ENCODE data around the gene ZNF407. TPM values are rescaled to one million over a fixed set of nuclear protein-coding genes. Genes with fewer than 3 reads are reported as not detected.

The ZNF407 gene
- total RNA-seq, 1 donor from 2014 or later: 14.3 TPM

DNA sequence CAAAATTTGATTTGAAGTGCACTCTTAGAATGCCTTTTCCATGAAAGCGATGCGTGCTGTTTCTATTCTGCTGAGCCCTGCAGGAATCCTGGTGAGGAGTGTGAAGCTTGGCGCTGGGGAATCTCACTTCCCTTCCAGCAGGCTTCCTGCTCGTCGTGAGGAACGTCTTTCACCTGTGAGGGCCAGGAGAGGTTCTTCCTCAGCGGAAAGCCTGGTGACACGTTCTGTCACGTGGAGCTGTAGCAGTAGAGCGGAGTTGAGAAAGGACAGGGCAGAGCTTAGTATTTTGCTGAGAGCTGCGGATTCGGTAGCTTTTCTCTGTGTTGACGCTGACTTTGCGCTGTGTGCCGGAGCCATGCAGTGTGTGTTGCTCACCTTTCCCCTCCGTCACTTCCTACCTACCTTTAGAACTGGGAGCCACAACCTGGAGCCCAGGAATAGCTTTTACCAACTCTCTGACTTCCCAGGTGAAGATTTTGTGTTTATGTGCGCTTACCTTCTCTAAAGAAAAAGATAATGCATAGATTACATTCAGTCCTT is 316.5 kb downstream of the ZNF407 start:
- DNase-seq (ENCODE audit: extremely low read depth, low read depth, low spot score): no peak

DNA sequence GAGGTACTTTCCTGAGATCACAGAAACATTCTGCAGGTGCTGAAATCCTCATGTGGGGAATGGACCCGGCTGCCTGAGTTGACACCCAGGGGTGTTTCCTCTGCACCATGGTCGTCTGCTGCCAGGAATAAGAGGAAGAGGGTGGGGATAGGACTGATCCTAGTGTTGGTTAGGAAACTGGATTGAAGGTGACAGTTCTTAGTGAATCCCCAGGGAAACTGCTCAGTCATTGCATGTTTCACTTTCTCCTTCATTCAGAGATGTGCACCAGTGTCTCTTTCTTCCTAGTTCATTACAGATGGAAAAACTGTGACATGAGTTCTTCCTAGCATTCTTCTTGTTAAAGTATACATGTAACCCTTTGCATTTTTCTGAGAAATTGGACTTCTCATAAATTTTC is 317.0 kb downstream of the ZNF407 start:
- DNase-seq (ENCODE audit: extremely low read depth, low read depth, low spot score): no peak

DNA sequence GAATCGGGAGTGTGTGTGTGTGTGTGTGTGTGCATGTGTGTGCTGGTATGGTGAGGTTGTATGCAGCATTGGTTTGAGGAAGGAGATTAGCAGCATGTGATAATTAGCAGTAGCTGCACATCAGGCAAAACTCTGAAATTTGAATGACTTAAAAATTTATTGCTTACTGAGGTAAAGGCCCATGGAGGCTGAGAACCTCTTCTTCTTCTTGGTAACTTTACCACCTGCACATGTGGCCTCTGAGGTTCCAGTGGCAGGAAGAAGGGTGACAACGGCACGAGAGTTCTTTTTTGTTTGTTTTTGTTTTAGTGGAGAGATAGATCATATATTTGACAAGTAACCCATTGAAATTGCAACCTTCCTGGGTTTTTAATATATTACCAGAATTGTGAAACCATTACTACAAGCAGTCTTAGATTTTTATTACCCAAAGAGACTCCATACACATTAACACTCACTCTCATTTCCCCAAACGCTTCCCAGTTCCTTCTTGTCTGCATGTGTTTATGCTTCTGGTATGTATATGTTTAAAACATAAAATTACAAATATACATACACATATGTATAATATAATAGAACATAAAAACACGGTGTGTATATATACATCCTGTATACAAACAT is 319.2 kb downstream of the ZNF407 start:
- no peak for DNase-seq (ENCODE audit: extremely low read depth, low read depth, low spot score)

DNA sequence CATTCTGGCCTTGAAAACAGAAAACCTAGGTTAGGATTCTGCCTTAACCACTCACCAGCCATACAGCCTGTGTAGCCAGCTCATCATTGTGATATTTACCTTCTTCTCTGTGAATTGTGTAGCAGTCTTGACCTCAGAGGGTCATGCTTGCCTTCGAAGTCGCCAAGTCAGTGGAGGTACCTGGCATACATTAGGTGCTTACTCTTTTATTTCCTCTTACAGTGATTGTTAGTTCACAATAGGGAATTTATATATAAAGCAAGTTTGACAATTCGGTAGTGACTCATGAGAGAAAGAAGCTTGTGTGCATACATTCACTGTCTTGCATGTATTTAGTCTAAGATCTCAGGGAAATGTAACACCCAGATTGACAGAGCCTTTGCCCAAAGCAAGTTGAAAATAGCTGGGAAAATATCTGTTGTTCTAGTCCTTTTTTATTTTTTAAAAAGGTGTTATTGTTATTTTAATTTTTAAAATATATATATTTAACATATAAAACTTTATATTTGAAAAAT is 320.7 kb downstream of the ZNF407 start:
- DNase-seq (ENCODE audit: extremely low read depth, low read depth, low spot score): no peak

DNA sequence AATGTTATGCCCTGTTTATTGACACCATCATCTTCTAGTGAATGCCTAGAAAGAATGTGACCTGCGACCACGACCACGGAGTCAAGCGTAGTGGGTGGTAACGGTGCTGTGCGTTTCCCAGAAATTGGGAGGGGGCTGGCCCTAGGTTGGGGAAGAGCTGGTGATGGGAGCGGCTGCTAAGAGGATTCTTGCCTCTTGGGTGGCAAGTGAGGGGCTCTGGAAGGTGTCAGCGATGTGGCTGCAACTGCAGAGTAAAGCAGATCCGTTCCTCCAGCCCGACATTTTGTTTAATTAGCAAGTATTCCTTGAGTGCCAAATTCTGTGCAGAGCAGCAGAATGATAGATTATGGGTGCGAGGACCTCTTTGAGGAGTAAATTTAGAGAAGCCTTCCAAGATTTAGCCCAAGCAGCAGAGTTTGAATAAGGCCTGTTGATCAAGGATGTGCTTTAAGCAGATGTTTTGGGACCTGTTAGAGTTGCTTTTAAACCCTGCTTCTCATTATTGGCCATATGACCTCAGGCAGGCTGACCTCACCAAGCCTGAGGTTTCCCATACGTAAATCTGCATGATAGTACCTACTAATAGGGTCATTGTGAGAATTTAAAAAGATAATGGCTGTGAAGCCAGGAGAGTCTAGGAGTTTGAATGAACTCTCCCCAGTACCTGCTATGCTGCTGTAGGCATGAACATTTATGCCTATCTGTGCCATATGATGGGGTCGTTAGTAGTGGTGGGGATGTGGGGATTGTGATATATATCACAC is 323.6 kb downstream of the ZNF407 start:
- no peak for DNase-seq (ENCODE audit: extremely low read depth, low read depth, low spot score)

DNA sequence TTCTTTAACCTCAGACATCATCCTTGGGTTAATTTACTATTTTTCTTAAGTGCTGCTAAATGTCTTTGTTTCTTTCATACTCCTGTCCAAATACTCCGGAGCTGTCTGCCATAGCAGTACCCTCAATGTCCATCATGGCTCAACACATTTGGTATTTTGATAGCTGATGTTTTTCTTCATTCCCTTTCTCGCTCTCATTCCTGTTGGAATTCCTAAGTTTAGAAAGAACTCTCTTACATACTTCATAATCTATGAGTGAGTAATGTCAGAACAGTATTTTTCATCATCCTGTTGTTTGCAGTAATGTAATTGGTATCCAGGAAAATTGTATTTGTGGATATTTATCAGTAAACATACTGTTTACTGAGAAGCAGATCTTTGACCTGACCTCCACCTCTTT is 328.4 kb downstream of the ZNF407 start:
- DNase-seq (ENCODE audit: extremely low read depth, low read depth, low spot score): no peak

DNA sequence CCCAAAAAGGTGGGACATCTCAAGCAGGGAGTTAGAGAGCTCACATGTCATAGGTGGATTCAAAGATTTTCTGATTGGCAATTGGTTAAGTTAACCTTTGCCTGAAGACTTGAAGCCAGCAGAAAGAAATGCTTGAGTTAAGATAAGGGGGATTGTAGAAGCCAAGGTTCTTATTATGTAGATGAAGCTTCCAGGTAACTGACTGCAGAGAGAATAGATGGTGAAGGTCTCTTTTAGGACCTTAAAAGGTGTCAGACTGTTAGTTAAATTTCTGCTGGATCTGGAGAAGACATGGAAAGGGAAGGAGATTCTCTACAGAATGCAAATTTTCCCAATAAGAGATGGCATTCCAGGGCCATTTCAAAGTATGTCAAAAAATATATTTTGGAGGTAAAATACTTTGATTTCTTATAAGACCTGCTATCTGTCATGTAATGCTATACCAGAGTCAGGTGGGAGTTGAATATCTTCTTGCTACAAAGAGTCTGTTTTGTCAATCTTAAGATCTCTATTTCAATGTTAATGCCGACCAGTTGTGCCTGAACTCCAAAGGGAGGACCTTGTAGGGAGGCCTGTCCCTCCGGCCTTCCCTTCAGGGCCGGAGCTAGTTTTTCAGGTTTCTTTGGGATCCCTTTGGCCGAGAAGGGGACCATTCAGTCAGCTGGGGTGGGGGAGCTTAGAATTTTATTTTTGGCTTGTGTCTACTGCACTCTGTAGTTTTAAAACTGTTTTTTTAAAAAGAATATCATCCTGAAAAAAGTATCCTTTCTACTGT is 330.7 kb downstream of the ZNF407 start:
- no peak for DNase-seq (ENCODE audit: extremely low read depth, low read depth, low spot score)

DNA sequence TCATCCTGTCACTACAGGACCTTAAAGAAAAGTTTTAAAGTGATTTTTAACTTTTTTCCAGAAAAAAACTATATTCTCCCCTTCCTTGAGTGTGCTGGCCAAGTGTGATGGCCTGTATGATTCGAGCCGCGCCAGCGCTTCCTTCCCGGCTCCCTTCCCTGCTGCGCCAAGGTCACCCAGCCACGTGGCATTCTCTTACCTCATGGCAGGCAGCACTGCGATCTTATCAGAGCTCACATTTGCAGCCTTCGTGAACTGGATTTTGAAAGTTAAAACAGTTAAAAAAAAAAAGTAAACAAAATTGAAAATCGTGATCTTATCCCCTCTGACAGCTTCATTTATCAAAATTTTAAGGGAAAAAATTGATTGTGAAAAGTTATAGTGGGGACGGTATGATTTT is 331.4 kb downstream of the ZNF407 start:
- no peak for DNase-seq (ENCODE audit: extremely low read depth, low read depth, low spot score)

DNA sequence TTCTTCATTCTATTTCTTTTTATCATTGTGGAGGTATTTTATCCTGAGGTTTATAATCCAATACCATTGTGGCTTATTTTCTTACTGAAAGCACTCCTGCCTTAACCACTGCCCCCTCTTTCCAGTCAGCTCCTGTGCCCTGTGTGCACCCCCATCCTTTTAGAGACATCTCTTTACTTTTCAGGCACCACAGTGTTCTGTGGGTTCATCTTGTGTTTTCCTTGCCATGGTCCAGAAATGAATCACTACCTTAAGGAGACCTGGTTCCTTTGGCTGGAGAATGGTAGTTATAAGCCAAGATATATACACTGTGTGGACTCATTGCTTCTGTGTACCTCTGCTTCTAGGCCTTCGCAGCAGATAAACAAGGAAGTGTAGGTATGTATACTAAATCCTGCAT is 332.9 kb downstream of the ZNF407 start:
- no peak for DNase-seq (ENCODE audit: extremely low read depth, low read depth, low spot score)

DNA sequence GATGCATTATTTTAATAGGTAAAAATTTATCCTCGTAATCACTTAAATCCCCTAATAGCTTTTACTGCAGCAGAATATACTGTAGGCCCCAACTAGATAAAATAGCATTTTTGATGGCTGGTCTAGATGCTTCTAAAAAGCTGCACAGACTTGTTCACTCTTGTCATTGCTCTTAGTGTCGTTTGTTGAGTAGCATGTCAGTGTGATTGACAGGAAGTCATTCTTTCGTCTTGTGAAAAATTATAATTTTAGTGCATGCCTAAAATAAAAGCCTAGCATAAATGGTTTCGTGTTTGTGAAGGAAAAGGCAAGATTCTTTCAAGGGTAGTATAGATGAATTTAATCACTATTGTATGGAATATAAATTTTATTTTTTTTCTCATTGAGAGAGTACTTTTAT is 336.3 kb downstream of the ZNF407 start:
- DNase-seq (ENCODE audit: extremely low read depth, low read depth, low spot score): no peak

DNA sequence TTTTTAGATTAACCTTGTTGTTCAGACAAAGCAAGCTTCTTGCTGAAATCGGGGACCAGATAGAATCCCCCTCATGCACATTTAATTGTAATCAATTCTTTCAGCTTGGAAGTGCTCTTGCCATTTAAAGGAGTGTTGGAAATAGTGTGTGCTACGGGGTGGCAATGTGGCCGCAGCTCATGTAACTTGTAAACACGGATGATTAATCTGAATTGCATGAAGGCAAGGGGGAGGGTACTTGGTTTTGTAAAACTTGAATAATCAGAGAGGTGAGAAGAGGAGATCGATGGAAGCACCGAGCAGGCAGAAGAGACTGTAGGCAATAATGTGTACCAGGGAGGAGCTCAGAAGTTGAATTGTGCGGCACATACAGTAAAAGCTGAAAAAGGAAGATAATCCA is 337.8 kb downstream of the ZNF407 start:
- DNase-seq (ENCODE audit: extremely low read depth, low read depth, low spot score): no peak

DNA sequence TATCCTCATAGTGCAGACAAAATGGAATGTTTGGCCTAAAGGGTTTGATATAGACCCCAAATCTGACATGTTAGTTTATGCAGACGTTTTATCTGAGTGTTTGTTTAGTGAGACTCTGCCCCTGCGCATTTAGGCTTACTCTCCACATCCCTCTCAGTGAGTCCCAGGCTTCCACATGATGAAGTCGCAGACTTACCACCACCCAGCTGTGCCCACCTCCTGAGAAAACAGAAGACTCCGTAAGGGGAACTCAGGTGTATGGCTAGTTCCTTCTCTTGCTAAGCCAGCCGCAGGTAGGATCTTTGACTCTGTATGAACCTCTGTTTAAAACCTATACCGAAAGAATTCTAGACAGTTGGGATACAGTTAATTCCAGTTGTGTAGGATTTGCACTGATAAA is 338.7 kb downstream of the ZNF407 start:
- no peak for DNase-seq (ENCODE audit: extremely low read depth, low read depth, low spot score)

DNA sequence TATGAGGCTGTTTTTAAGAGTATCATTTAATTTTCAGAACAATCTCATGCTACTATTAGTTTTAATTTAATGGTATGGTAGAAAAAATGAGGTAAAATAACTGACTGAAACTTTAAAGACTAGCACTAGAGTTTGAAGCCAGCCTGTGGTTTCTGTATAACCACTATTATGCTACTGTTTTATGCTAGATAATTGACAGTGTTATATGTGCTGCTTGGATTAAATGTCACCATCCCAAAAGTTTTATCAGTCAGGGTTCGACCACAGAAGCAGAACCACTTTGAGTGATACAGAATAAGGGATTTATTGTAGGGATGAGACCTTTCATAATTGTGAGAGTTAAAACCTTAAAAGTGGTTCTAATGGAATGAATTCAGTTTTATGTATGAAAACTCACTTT is 339.6 kb downstream of the ZNF407 start:
- no peak for DNase-seq (ENCODE audit: extremely low read depth, low read depth, low spot score)

DNA sequence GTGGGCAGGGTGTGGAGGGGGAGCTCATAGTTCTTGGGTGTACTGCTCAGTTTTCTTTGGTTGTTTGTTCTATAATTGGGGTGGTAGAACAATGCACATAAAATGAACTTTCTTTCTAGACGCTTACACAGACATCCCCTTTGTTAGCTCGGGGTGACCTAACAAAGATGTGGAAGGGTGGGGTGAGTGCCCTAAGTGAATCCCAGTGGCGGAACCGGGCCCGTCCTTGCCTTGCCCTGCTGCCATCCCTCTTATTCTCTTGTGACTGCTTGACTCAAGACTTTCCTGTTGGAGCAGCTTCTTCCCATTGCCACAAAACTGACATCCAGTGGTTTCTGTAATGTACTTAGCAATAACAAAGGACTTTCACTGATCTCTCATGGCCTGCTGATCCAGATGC is 343.2 kb downstream of the ZNF407 start:
- no peak for DNase-seq (ENCODE audit: extremely low read depth, low read depth, low spot score)

DNA sequence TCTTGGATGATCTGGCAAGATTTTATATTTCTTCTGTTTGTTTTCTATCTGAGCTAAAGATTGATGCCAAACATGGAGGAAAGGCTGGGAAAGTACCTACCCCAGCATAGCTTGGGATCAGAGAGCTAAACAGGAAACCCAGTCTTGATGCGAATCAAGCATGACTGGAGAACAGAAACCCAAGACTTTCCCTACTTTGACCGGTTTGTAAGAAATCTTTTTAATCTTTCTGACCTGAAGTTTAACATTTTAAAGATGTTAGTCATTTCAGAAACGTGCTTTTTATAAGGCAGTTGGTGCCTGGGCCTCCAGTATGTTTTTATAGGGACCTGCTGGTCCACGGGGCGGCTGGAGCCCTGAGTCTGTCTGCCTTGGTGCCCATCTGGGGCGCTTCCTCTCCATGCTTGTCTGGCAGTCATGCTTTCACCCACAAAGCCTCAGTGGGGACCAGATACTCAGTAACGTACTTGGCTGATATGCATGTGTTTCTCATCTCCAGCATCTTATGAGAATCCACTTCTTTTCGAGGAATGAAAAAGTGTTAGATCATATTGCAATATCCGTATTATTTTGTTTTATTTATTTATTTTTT is 344.7 kb downstream of the ZNF407 start:
- DNase-seq (ENCODE audit: extremely low read depth, low read depth, low spot score): no peak

DNA sequence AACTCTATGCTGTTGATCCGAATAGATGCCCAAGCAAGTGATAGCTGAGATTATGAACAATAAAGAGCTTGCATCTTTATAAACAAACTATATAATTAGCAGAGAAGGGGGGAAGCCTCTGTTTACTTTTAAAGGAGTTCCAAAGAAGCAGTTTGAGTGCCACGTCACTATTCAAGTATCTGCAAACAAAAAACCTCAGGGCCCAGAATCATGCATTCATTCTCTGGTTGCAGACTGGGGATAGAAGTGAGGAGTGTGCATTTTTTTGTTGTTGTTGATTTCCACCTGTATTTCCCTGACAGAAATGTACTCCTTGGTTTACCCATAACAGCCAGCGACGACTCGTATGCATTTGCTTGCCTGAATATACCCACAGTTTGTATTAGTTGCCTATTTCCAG is 347.0 kb downstream of the ZNF407 start:
- DNase-seq (ENCODE audit: extremely low read depth, low read depth, low spot score): no peak

DNA sequence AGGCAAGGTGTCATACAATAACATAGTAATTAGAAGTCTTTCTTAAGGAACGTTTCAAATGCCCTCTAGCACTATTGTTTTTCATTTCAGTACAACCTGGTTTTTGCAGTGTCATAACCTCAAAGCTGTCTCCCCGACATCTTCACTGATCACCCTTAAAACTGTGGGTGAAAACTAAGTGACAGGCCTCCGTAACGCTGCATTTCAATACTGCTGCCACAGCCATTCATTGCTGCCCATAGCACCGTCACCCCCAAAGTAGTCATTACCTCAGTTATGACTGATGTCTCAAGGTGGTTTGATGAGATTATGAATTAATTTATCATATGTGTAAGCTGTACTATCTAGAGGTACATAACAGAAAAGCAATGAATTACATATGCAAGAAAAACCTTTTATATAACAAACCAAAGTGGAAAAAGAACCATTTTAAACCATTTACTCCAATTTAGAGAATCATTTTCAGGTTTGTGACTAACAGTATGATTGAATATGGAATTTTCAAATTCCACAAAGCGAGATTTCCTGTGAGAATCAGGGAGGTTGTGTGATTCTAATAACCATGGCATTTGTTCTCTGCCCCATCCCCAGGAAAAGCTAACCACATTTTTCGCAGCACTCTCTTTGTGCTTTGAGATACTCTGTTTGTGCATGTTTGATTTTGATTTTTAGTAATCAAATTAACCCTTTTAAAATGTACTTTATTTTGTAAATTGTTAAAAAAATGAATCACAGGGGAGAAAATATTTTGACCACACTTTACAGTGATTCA is 348.3 kb downstream of the ZNF407 start:
- no peak for DNase-seq (ENCODE audit: extremely low read depth, low read depth, low spot score)

DNA sequence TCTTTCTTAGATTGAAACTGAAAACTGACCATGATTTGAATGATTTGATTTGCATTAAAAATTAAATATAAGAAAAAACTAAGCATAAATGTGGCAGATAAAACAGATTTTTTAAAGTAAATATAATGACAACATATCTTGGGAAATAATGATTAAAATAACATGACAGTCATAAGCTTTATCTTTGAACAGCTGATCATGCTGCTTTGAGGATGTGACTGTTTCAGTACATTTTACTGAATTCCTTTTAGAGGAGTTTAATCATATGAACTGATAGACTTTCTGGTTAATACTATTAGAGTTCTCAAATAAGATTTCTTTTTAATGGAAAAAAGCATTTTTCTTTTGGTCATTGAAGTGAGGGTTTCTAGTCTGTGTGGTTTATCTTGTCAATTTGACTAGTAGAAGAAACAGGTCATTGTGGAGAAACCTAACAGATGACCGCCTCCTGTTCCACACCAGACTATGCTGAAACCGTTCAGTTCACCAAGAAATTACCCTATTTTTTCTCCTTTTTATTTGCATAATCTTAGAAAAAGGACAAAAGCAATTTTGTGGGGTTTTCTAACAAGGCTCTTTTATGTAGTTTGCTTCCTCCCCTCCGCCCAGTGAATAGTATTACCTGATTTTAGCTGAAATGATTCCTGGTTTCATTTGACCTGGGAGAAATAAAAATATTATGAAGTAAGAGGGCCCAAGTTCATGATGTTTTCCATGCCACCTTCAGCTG is 349.1 kb downstream of the ZNF407 start:
- no peak for DNase-seq (ENCODE audit: extremely low read depth, low read depth, low spot score)

DNA sequence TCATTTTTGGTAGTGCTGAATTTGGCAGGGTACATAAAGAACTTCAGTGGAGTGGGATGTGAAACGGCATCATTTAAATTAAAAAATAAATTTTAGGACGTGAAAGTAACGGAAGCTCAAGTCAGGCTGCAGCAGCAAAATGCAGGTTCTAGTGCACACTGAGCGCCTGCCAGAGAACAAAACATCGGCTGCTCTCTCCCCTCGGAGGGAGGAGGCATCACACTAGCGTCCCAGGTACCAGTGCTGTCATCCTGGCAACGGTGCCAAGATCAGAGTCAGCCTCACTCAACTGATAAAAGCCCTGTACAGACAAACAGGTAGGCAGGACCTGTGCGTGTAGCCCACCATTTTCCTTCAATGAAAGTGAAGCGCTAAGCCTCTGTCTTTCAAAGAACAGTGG is 349.7 kb downstream of the ZNF407 start:
- no peak for DNase-seq (ENCODE audit: extremely low read depth, low read depth, low spot score)

DNA sequence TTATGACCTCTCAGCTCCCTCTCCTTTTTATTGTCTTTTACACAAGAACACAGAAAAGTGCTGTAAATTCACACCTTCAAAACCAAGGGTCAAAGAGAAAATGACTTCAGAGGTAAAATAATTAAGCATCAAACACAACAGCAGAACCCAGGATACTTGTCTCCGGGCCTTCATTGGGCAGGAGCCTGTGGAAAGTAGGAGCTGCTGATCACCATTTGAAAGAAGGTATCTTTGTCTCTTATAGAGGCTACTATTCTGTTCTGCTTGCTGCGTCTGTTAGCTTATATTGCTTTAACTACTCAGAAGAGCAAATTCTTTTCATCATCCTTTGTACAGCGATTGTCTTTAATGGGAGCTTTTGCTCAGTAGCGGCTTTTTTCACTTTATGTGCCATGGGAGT is 350.2 kb downstream of the ZNF407 start:
- DNase-seq (ENCODE audit: extremely low read depth, low read depth, low spot score): no peak

All from glomerular endothelial cell (primary cell).